ENCODE results near the gene CLEC2L. TPM values are rescaled to one million over a fixed set of nuclear protein-coding genes. Genes with fewer than 3 reads are reported as not detected.

The CLEC2L gene
- total and polyA plus RNA-seq, 12 donors = 0.03 to 0.97 (median 0.28) TPM; not detected in 9

DNA sequence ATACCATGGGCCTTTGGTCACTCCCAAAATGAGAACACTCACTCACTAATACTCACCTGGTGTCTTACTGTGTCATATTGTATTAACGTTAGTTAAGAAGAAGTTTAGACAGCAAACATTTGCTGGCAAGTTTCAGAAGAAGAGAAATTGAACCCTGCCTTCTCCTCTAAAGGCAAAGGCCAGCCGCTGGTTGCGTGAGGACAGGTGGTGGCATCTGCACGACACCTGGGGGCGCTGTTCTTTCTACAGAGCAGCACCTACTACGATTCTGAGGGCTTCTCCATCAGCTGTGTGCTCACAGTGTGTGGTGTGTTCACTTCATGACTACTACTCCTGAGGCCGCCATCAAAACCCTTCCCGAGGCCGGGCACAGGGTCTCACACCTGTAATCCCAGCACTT lies 17.9 kb upstream of the CLEC2L start:
- 72 to 73% methylated on average over 9 of the region's 9 CpGs for WGBS, 2 donors
- TF ChIP-seq, protein P1, sequence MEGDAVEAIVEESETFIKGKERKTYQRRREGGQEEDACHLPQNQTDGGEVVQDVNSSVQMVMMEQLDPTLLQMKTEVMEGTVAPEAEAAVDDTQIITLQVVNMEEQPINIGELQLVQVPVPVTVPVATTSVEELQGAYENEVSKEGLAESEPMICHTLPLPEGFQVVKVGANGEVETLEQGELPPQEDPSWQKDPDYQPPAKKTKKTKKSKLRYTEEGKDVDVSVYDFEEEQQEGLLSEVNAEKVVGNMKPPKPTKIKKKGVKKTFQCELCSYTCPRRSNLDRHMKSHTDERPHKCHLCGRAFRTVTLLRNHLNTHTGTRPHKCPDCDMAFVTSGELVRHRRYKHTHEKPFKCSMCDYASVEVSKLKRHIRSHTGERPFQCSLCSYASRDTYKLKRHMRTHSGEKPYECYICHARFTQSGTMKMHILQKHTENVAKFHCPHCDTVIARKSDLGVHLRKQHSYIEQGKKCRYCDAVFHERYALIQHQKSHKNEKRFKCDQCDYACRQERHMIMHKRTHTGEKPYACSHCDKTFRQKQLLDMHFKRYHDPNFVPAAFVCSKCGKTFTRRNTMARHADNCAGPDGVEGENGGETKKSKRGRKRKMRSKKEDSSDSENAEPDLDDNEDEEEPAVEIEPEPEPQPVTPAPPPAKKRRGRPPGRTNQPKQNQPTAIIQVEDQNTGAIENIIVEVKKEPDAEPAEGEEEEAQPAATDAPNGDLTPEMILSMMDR (IDR thresholded peaks at IDR 0.05) = peak in 2 of 9 donors; percentile 13 to 19
- intact Hi-C loops (cut with DNase I) = loop anchor here in 2 of 10 donors (10.0 kb wide), 2 partner anchors 89 to 119 kb away; no protein-coding TSS in a partner anchor
- DNase-seq (no peak), ATAC-seq (no peak)
- Histone ChIP-seq H3K4me3 (no peak overlapping the region), H3K36me3 (no peaks in the 10 kb centered on the region), H3K27me3 (peaks cover 0 to 17% (median 0%) of the 10 kb centered on the region in 7 donors), H3K4me1 (peaks cover 0 to under 1% (median 0%) of the 10 kb centered on the region in 9 donors), H3K9me3 (no peaks in the 10 kb centered on the region), H3K27ac (no peak overlapping the region)

DNA sequence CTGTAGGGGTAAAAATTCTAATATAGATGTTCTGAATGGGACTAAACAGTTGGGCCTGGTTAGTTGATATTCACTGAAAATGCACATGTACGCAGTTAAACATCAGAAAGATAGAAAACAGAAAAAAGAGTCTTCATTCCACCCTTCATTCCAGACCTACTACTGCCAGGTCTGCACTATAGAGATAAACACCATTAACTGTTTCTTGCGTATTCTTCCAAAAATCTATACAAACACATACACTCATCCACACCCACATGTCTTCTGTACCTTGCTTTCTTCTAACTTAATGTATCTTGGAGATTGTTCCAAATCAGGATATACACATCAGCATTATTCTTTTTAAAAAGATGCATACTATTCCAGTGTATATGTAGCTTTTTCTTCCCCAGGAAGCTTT lies 13.9 kb upstream of the CLEC2L start:
- no peak for DNase-seq
- intact Hi-C loops (cut with DNase I) = loop anchor here in 2 of 10 donors (10.0 kb wide), 2 partner anchors 85 to 115 kb away; no protein-coding TSS in a partner anchor
- no peak for ATAC-seq
- Histone ChIP-seq H3K27me3 (no peaks in the 10 kb centered on the region), H3K36me3 (no peaks in the 10 kb centered on the region), H3K4me3 (no peak overlapping the region), H3K9me3 (no peaks in the 10 kb centered on the region), H3K4me1 (no peaks in the 10 kb centered on the region), H3K27ac (no peak overlapping the region)
- WGBS, 2 donors = 96 to 98% methylated on average over 2 of the region's 2 CpGs
- TF ChIP-seq, protein P1 (IDR thresholded peaks at IDR 0.05) = no peak

DNA sequence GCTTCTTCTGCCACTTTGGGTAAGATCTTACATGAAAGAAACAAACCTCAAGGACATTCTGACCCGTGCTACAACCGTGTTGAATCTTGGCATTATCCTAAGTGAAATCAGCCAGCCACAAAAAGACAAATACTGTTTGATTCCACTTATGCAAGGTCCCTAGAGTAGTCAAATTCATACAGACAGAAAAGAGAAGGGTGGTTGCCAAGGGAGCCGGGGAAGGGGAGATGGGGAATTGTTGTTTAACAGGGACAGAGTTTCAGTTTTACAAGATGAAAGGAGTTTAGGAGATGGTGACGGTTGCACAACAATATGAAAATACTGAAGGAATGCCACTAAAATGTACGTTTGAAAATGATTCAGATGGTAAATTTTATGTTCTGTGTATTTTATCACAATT lies 12.2 kb upstream of the CLEC2L start:
- TF ChIP-seq, protein P1 (IDR thresholded peaks at IDR 0.05) = no peak
- H3K27me3 ChIP-seq = no peaks in the 10 kb centered on the region
- no peak for DNase-seq
- no peak overlapping the region for H3K4me3 ChIP-seq
- H3K27ac ChIP-seq = no peak overlapping the region
- H3K36me3 ChIP-seq = no peaks in the 10 kb centered on the region
- intact Hi-C loops (cut with DNase I) = no loop called here
- ATAC-seq = no peak
- H3K4me1 ChIP-seq = no peaks in the 10 kb centered on the region
- no peaks in the 10 kb centered on the region for H3K9me3 ChIP-seq
- WGBS, 2 donors = 69 to 76% methylated on average over 5 of the region's 5 CpGs

DNA sequence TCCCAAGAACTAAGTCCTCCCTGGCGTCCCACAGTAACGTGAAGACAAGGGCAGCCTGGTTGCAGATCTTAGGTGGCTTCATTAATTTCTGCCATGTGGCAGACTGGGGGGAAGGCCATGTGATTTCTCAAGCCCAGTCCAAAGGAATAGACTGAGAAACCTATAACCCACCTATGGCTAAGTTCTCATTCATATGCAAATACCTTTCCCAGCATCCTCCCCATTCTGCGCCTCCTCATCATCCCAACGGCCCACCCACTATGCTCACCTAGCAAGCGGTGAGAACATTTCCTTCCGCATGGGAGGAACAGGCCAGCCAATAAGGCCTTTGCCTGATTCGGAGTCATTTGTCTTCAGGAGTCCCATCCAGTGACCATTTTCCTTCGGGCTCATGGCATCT lies 8.2 kb upstream of the CLEC2L start:
- Histone ChIP-seq H3K4me3 (no peak overlapping the region), H3K9me3 (no peaks in the 10 kb centered on the region), H3K27me3 (peaks cover 0 to 14% (median 0%) of the 10 kb centered on the region in 7 donors), H3K4me1 (no peaks in the 10 kb centered on the region), H3K27ac (no peak overlapping the region), H3K36me3 (no peaks in the 10 kb centered on the region)
- ATAC-seq (no peak), DNase-seq (no peak)
- TF ChIP-seq, protein P1 (IDR thresholded peaks at IDR 0.05) = no peak
- 82% methylated on average over 8 of the region's 8 CpGs for WGBS, 2 donors
- intact Hi-C loops (cut with DNase I) = no loop called here

Measured in heart right ventricle (tissue), 16 donors.